K562 (cell line): Measurements from ENCODE around the gene DTX1. TPM values are rescaled to one million over a fixed set of nuclear protein-coding genes. Genes with fewer than 3 reads are reported as not detected.

ENCODE experiments used
- ATAC-seq: fragments of 200-7000 bp; cut with Tn5 transposase; 3 replicates; pipeline ENCODE4 v1.9.1; 2020; ENCODE audit warnings: moderate library complexity
- BruUV-seq: library from RNA; stranded (reverse); fragments of 400-500 nt; replicated peaks from 2 replicates; lab custom pipeline; 2021; lab: Mats Ljungman, UMichigan
- CTCF ChIA-PET: fragments of 300-600 bp; formaldehyde crosslinking; extraction: SDS; loops from one replicate; lab custom pipeline; 2021; ENCODE audit warnings: low intra/inter-chr PET ratio; lab: Yijun Ruan, JAX
- POLR2A ChIA-PET: fragments of 300-600, 350-650 bp; sonication (Branson Sonifier 250); formaldehyde crosslinking; extraction: SDS; loops from one replicate; lab custom pipeline; 2021; ENCODE audit warnings: antibody characterized with exemption, inconsistent platforms; lab: Yijun Ruan, JAX
- DNase-seq, 4 experiments: peaks; one replicate each; pipeline versions ENCODE4 v3.0.0 to v3.0.0-alpha.2; 2011 to 2018; ENCODE audit warnings: low spot score in 3 of 4, mixed read lengths in 3 of 4; ENCODE audit errors: extremely low read depth in 1 of 4
- FAIRE-seq: peaks from 2 replicates; lab custom pipeline; 2011; peaks lifted over from hg19 to GRCh38; lab: Jason Lieb, UNC
- H2AFZ ChIP-seq: 2 replicates; pipeline ENCODE4 v1.6.0; 2011; ENCODE audit warnings: low read depth, low read length, control low read depth, inconsistent platforms
- H3K27ac ChIP-seq: fragments of 200-600 bp; 3 replicates; pipeline ENCODE4 v1.8.0; 2011; ENCODE audit warnings: low read depth, mild to moderate bottlenecking, control low read depth, inconsistent platforms, low read length, moderate library complexity, mixed read lengths; ENCODE audit errors: extremely low read depth
- H3K27me3 ChIP-seq, 2 experiments: fragments of 300-600 bp in 1 of 2; 2 replicates in 1 of 2; 3 replicates in 1 of 2; pipeline versions ENCODE4 v1.6.0 to v1.8.0; 2011; ENCODE audit warnings: inconsistent platforms in 2 of 2, low read length in 2 of 2, mild to moderate bottlenecking in 1 of 2, mixed read lengths in 1 of 2, moderate library complexity in 1 of 2; ENCODE audit not compliant: control insufficient read depth in 2 of 2, insufficient read depth in 2 of 2
- H3K36me3 ChIP-seq: fragments of 300-600 bp; 3 replicates; pipeline ENCODE4 v1.8.0; 2011; ENCODE audit warnings: mild to moderate bottlenecking, low read length, inconsistent platforms; ENCODE audit not compliant: control insufficient read depth, insufficient read depth
- H3K4me1 ChIP-seq, 2 experiments: fragments of 200-600 bp in 1 of 2; replicated peaks in 1 of 2; 2 replicates in 1 of 2; 3 replicates in 1 of 2; pipeline versions ENCODE4 v1.5.1 to v1.8.0; 2011; ENCODE audit warnings: inconsistent platforms in 2 of 2, low read length in 2 of 2, mild to moderate bottlenecking in 1 of 2, mixed read lengths in 1 of 2, moderate library complexity in 1 of 2; ENCODE audit not compliant: control insufficient read depth in 2 of 2, insufficient read depth in 2 of 2
- H3K4me2 ChIP-seq: 2 replicates; pipeline ENCODE4 v1.6.1; 2011; ENCODE audit warnings: low read length, control low read depth, inconsistent platforms, mixed read lengths; ENCODE audit not compliant: insufficient read depth
- H3K4me3 ChIP-seq: fragments of 200-600 bp; sonication (generic), shearing (Covaris generic); 2 replicates; pipeline ENCODE4 v1.5.1; 2016; ENCODE audit warnings: control low read depth, inconsistent platforms
- H3K79me2 ChIP-seq: fragments of 200-600 bp; 3 replicates; pipeline ENCODE4 v1.8.0; 2011; ENCODE audit warnings: low read length, inconsistent platforms; ENCODE audit not compliant: control insufficient read depth, insufficient read depth
- H3K9ac ChIP-seq, 2 experiments: 2 replicates each; pipeline versions ENCODE4 v1.6.0 to v1.6.1; 2011; ENCODE audit warnings: low read depth in 2 of 2, low read length in 2 of 2, control low read depth in 1 of 2, inconsistent platforms in 1 of 2, mild to moderate bottlenecking in 1 of 2, mixed read lengths in 1 of 2; ENCODE audit not compliant: insufficient read depth in 1 of 2
- H3K9me1 ChIP-seq: one replicate; pipeline ENCODE4 v1.6.0; 2011; ENCODE audit warnings: inconsistent platforms, mild to moderate bottlenecking, low read length, moderate library complexity; ENCODE audit not compliant: control insufficient read depth, insufficient read depth
- H3K9me3 ChIP-seq: replicated peaks from 2 replicates; pipeline ENCODE4 v1.5.1; 2011; ENCODE audit warnings: low read depth, low read length, inconsistent platforms; ENCODE audit not compliant: control insufficient read depth, insufficient read depth
- H4K20me1 ChIP-seq: replicated peaks from 2 replicates; pipeline ENCODE4 v1.6.1; 2011; ENCODE audit warnings: low read length, inconsistent platforms, mixed read lengths; ENCODE audit not compliant: control insufficient read depth, insufficient read depth
- C11orf30 ChIP-seq: fragments of 450-650 bp; IDR thresholded peaks from 2 replicates; pipeline ENCODE4 v1.6.1; 2016; ENCODE audit warnings: low read depth, mild to moderate bottlenecking
- DIDO1 ChIP-seq: fragments of 450-650 bp; IDR thresholded peaks from 2 replicates; pipeline ENCODE4 v1.6.1; 2016; ENCODE audit warnings: low read depth, missing biosample characterization, missing genetic modification characterization
- ETV6 ChIP-seq, 3 experiments: fragments of 150-350 bp in 1 of 3; sonication (generic) in 1 of 3; formaldehyde crosslinking in 1 of 3; IDR thresholded peaks; 2 replicates each; pipeline versions ENCODE4 v1.6.1 to v1.8.0; 2014 to 2022; ENCODE audit warnings: borderline replicate concordance in 2 of 3, low read depth in 2 of 3, antibody characterized with exemption in 1 of 3, low read length in 1 of 3, mild to moderate bottlenecking in 1 of 3, missing genetic modification reagents in 1 of 3
- KAT2B ChIP-seq: IDR thresholded peaks from one replicate; pipeline ENCODE4 v1.6.1; 2012; ENCODE audit warnings: low read depth, mild to moderate bottlenecking, control low read depth, inconsistent platforms, low read length, moderate library complexity
- PCBP2 ChIP-seq: fragments of 200-400 bp; formaldehyde crosslinking; IDR thresholded peaks from 2 replicates; pipeline ENCODE4 v1.6.1; 2018; ENCODE audit warnings: low read length, low read depth, mild to moderate bottlenecking, moderate library complexity; ENCODE audit not compliant: poor library complexity, severe bottlenecking
- SMC3 ChIP-seq: conservative IDR thresholded peaks from 2 replicates; pipeline ENCODE4 v1.6.1; 2011; ENCODE audit warnings: low read depth, low read length, improper control_type of control experiment; ENCODE audit not compliant: insufficient read depth
- WHSC1 ChIP-seq: IDR thresholded peaks from one replicate; pipeline ENCODE4 v1.6.1; 2012; ENCODE audit warnings: low read length, control low read depth, inconsistent platforms
- ZNF134 ChIP-seq: fragments of 250-450 bp; sonication (Bioruptor Pico); conservative IDR thresholded peaks from 2 replicates; pipeline ENCODE4 v1.4.0; 2020
- ZNF586 ChIP-seq: fragments of 450-650 bp; formaldehyde crosslinking; conservative IDR thresholded peaks from 2 replicates; pipeline ENCODE4 v1.4.0; 2020; ENCODE audit warnings: mild to moderate bottlenecking, moderate library complexity
- ZNF76 ChIP-seq: fragments of 250-450 bp; sonication (Bioruptor Pico); IDR thresholded peaks from 2 replicates; pipeline ENCODE4 v1.4.0; 2020; ENCODE audit warnings: mild to moderate bottlenecking, moderate library complexity, borderline replicate concordance
- WGBS: fragments of 100-300 bp; shearing (Covaris generic); methylation state at CpG from one replicate; pipeline ENCODE4 v1.1.6; 2016; ENCODE audit warnings: low coverage, mixed read lengths; ENCODE audit not compliant: insufficient coverage; ENCODE audit errors: missing lambda C conversion rate; 5-methylcytosine and 5-hydroxymethylcytosine counted together
- in situ Hi-C: fragments of 300-500 bp; cut with MboI; formaldehyde crosslinking; loops from 4 replicates; pipeline ENCODE4 v1.15.0; 2018; ENCODE audit warnings: inconsistent platforms, mixed read lengths
- intact Hi-C: fragments of 100-400 bp; cut with micrococcal nuclease; formaldehyde crosslinking; loops from 2 replicates; pipeline ENCODE4 v1.14.2; 2022
- polyA plus RNA-seq, 8 experiments: library from polyadenylated mRNA; depleted of rRNA in 4 of 8; stranded (reverse) in 5 of 8; unstranded in 3 of 8; fragments of >200 nt; fragmentation: Nextera tagmentation in 2 of 8; fragmentation: Illumina TruSeq in 1 of 8; extraction: Ambion mirVana in 2 of 8; extraction: Trizol in 1 of 8; gene quantifications; 2 replicates each; pipeline versions ENCODE4 v1.2.1 to v1.2.3, GENCODE V29; 2011 to 2014; ENCODE audit warnings: inconsistent platforms in 1 of 8, missing spikeins in 1 of 8
- total RNA-seq, 7 experiments: library from RNA; depleted of rRNA in 6 of 7; stranded (reverse); fragments of >200 nt in 6 of 7; fragmentation: Illumina TruSeq in 2 of 7; extraction: Trizol in 2 of 7; gene quantifications; 2 replicates each; pipeline versions ENCODE4 v1.2.1 to v1.2.3, GENCODE V29; 2011 to 2021; ENCODE audit warnings: low replicate concordance in 1 of 7
- TF ChIP-seq, protein P1 (sequence below): fragments of 250-450 bp; sonication (Bioruptor Pico); IDR thresholded peaks from 2 replicates; pipeline ENCODE4 v1.5.0; 2021

Gene DTX1
- total and polyA plus RNA-seq, 9 of the 15 experiments (the other 6 are each of a cell fraction or from before 2014, with no cell fraction given): not detected

DNA sequence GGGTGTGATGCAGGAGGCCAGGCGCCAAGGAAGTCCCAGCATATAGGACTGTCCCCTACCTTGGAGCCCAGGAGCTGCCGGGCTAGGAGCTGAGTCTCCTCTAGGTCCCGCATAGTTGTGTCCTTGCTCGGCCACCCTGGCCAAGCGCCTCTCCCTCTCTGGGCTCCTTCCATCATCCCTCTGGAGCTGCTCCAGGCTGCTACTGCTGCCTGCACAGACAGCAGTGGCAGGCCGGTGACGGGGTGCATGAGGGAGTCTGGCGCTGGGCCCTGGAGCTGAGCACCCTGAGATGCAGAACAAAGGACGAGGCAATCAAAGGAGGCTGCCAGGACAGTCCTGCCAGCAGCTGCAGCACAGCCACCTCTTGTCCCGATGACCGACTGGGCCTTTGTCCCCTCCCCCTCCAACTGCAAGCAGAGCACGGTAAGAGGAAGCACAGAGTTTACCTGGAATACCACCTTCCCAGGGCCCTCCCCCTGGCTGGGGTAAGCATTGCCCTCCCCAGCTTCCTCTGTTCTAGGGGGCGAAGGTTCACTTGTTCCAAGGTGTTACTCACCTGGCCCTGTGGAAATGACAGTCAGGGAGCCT is 10.4 kb downstream of the DTX1 start:
- FAIRE-seq: no peak
- BruUV-seq: no TSS peak

More for the DNA sequence above, 10.4 kb downstream of the DTX1 start:
- WGBS: 0% methylated on average over 12 of the region's 13 CpGs
- Histone ChIP-seq H3K36me3 (no peaks in the 10 kb centered on the region), H4K20me1 (peaks cover 10% of the 10 kb centered on the region; the same call in 1 of the 2 replicates), H3K9ac (no peak overlapping the region), H3K9me3 (no peaks in the 10 kb centered on the region), H3K79me2 (no peaks in the 10 kb centered on the region), H3K9me1 (no peaks in the 10 kb centered on the region), H3K4me3 (no peak overlapping the region), H2AFZ (no peak overlapping the region), H3K27ac (no peak overlapping the region), H3K27me3 (peaks cover 4 to 64% of the 10 kb centered on the region in 2 experiments; a peak in 4 of 5 replicates), H3K4me1 (peaks cover 0 to 7% of the 10 kb centered on the region in 2 experiments; a peak in 1 of 5 replicates), H3K4me2 (no peak overlapping the region)
- TF ChIP-seq ZNF586 (CRISPR knock-in tag) (no peak), ZNF76 (CRISPR knock-in tag) (no peak), DIDO1 (no peak), ZNF134 (CRISPR knock-in tag) (no peak), KAT2B (no peak), ETV6 (IDR thresholded peaks at IDR 0.05; ENCODE audit: borderline replicate concordance in 1 of 2, low read depth in 2 of 2, low read length in 1 of 2) (no peak), ETV6 (CRISPR knock-in tag; IDR thresholded peaks at IDR 0.05; ENCODE audit: borderline replicate concordance) (no peak), C11orf30 (no peak), SMC3 (no peak), PCBP2 (no peak), WHSC1 (no peak)
- TF ChIP-seq, protein P1, sequence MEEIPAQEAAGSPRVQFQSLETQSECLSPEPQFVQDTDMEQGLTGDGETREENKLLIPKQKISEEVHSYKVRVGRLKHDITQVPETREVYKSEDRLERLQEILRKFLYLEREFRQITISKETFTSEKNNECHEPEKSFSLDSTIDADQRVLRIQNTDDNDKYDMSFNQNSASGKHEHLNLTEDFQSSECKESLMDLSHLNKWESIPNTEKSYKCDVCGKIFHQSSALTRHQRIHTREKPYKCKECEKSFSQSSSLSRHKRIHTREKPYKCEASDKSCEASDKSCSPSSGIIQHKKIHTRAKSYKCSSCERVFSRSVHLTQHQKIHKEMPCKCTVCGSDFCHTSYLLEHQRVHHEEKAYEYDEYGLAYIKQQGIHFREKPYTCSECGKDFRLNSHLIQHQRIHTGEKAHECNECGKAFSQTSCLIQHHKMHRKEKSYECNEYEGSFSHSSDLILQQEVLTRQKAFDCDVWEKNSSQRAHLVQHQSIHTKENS: no peak
- no peak for DNase-seq
- intact Hi-C loops: no loop called here
- in situ Hi-C loops: no loop called here
- no peak for ATAC-seq
- POLR2A ChIA-PET: no interaction called here
- CTCF ChIA-PET: no interaction called here
